Progenitor cell of endocrine pancreas (in vitro differentiated cells): ENCODE measurements around the gene ACTR1A. TPM values are rescaled to one million over a fixed set of nuclear protein-coding genes. Genes with fewer than 3 reads are reported as not detected.

Source experiments
- DNase-seq: peaks from one replicate; pipeline ENCODE4 v3.0.0; 2021; ENCODE audit warnings: low spot score; ENCODE audit not compliant: unreplicated experiment
- H3K27ac Mint-ChIP-seq: 2 replicates; pipeline ENCODE4 v1.8.0; 2021; ENCODE audit warnings: mild to moderate bottlenecking, moderate library complexity, mixed read lengths
- H3K27me3 Mint-ChIP-seq: 2 replicates; pipeline ENCODE4 v1.8.0; 2021; ENCODE audit warnings: mixed read lengths
- H3K36me3 Mint-ChIP-seq: 2 replicates; pipeline ENCODE4 v1.8.0; 2022; ENCODE audit warnings: mixed read lengths; ENCODE audit not compliant: insufficient read depth
- H3K4me1 Mint-ChIP-seq: 2 replicates; pipeline ENCODE4 v1.8.0; 2021; ENCODE audit warnings: low read depth, mixed read lengths
- H3K4me3 Mint-ChIP-seq: 2 replicates; pipeline ENCODE4 v1.8.0; 2021; ENCODE audit warnings: low read depth, mild to moderate bottlenecking, moderate library complexity, mixed read lengths
- H3K9me3 Mint-ChIP-seq: 2 replicates; pipeline ENCODE4 v1.8.0; 2021; ENCODE audit warnings: low read depth, mixed read lengths
- CTCF ChIP-seq: fragments of 200-600 bp; sonication (generic); IDR thresholded peaks from one replicate; pipeline ENCODE4 v1.5.0; 2021; ENCODE audit warnings: antibody characterized with exemption, mild to moderate bottlenecking; ENCODE audit not compliant: unreplicated experiment
- microRNA-seq: library from miRNA; unstranded; fragments of <30 nt; microRNA quantifications from one replicate; pipeline ENCODE4 v1.1.0, GENCODE V29; 2020; ENCODE audit warnings: borderline number of aligned reads; ENCODE audit not compliant: unreplicated experiment
- total RNA-seq: library from RNA; stranded (reverse); gene quantifications from 2 replicates; pipeline ENCODE4 v1.2.1, GENCODE V29; 2021

The ACTR1A gene
- total RNA-seq, 1 donor from 2014 or later: 104 TPM

DNA sequence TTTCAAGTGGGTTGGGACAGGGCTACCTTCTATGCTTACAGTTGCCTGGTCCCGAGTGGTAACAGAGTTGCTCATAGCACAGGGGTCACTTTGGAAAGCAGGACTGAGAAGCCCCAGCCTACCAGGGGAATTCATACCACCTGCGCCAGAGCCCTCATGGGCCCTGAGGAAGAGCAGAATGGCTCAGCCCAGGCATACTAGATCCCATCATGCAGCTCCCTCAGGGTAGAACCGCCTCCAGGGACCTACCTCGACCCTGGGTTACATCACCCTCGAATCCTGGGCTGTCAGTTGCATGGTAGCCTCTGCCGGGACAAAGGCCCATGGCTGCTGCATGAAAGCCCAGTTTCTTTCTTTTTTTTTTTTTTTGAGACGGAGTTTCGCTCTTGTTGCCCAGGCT lies 73.0 kb downstream of the ACTR1A start:
- Mint-ChIP-seq H3K4me3 (no peak overlapping the region), H3K4me1 (peaks cover 5% of the 10 kb centered on the region), H3K36me3 (no peaks in the 10 kb centered on the region)

More for the DNA sequence above, 73.0 kb downstream of the ACTR1A start:
- Mint-ChIP-seq H3K9me3 (no peaks in the 10 kb centered on the region), H3K27ac (no peak overlapping the region), H3K27me3 (peaks cover under 1% of the 10 kb centered on the region)
- TF ChIP-seq CTCF: no peak
- DNase-seq: no peak

Small RNA genes lying within 50 kb of the gene (microRNA-seq; reads per million reads assigned to microRNA genes)
- 179 reads per million, percentile 62 among the genes with 10 or more reads in this experiment for gene MIR146B

Other genes starting within 250 kb of the ACTR1A start
- gene NFKB2, start 107.0 kb downstream of the ACTR1A start, total RNA-seq: 21.6 and 23.1 TPM in 2 replicates
- gene PSD, start 83.9 kb downstream of the ACTR1A start, total RNA-seq: 8.9 and 10.7 TPM in 2 replicates
- gene FBXL15, start 81.9 kb downstream of the ACTR1A start, total RNA-seq: 14.0 and 14.9 TPM in 2 replicates
- gene CUEDC2, start 70.1 kb downstream of the ACTR1A start, total RNA-seq: 69.9 and 70.5 TPM in 2 replicates
- gene C10orf95, start 51.2 kb downstream of the ACTR1A start, total RNA-seq: 0.73 and 0.77 TPM in 2 replicates
- gene SUFU, start 1.3 kb upstream of the ACTR1A start, total RNA-seq: 23.0 and 25.8 TPM in 2 replicates
- gene TRIM8, start 141.8 kb upstream of the ACTR1A start, total RNA-seq: 66.1 and 69.1 TPM in 2 replicates
- 24.9 and 25.0 TPM in 2 replicates for gene ARL3, start 211.7 kb upstream of the ACTR1A start, total RNA-seq
- gene SFXN2, start 211.9 kb upstream of the ACTR1A start, total RNA-seq: 33.9 and 34.2 TPM in 2 replicates
- gene WBP1L, start 241.2 kb upstream of the ACTR1A start, total RNA-seq: 29.9 and 30.7 TPM in 2 replicates